ENCODE measurements around the gene AKAP9.
"Not testable (repeated sequence)": the region's sequence is repeated elsewhere in the genome, so short reads cannot be mapped to it uniquely, and the experiment has no call there.

Gene AKAP9

GRCh38 chr7:92064438-92065029, 123.9 kb downstream of the AKAP9 start:
- in situ Hi-C loops (cut with HindIII; ENCODE audit: low pct_unique_long_range_greater_than_20kb, low sequenced_read_pairs), result no loop called here
- DNase-seq (ENCODE audit: low read depth in 1 of 2, low spot score in 1 of 2), result no peak
- TF ChIP-seq JUND (IDR thresholded peaks at IDR 0.05; ENCODE audit: low read depth), result peak; percentile 59; the same call in 1 of the 2 replicates

- in situ Hi-C loops (cut with HindIII; ENCODE audit: low pct_unique_long_range_greater_than_20kb, low sequenced_read_pairs), result no loop called here
- DNase-seq (ENCODE audit: low read depth in 1 of 2, low spot score in 1 of 2), result no peak
- no peak for TF ChIP-seq JUND (IDR thresholded peaks at IDR 0.05; ENCODE audit: low read depth)
These were observed 130.4 kb downstream of the AKAP9 start for GRCh38 chr7:92071032-92071431.

GRCh38 chr7:92072121-92072520, 131.5 kb downstream of the AKAP9 start:
- in situ Hi-C loops (cut with HindIII; ENCODE audit: low pct_unique_long_range_greater_than_20kb, low sequenced_read_pairs), result no loop called here
- no peak for DNase-seq (ENCODE audit: low read depth in 1 of 2, low spot score in 1 of 2)
- TF ChIP-seq JUND (IDR thresholded peaks at IDR 0.05; ENCODE audit: low read depth), result no peak

- in situ Hi-C loops (cut with HindIII; ENCODE audit: low pct_unique_long_range_greater_than_20kb, low sequenced_read_pairs), result no loop called here
- TF ChIP-seq JUND (IDR thresholded peaks at IDR 0.05; ENCODE audit: low read depth), result no peak
- DNase-seq (ENCODE audit: low read depth in 1 of 2, low spot score in 1 of 2), result no peak
These were observed 132.0 kb downstream of the AKAP9 start for GRCh38 chr7:92072708-92073107.

GRCh38 chr7:92075455-92076158, 134.9 kb downstream of the AKAP9 start:
- in situ Hi-C loops (cut with HindIII; ENCODE audit: low pct_unique_long_range_greater_than_20kb, low sequenced_read_pairs), result no loop called here
- no peak for DNase-seq (ENCODE audit: low read depth in 1 of 2, low spot score in 1 of 2)

GRCh38 chr7:92076509-92076908, 135.8 kb downstream of the AKAP9 start:
- in situ Hi-C loops (cut with HindIII; ENCODE audit: low pct_unique_long_range_greater_than_20kb, low sequenced_read_pairs), result no loop called here
- peak; percentile 74 for TF ChIP-seq JUND (IDR thresholded peaks at IDR 0.05; ENCODE audit: low read depth)
- peak; percentile 17 to 63 for DNase-seq (ENCODE audit: low read depth in 1 of 2, low spot score in 1 of 2)

More at GRCh38 chr7:92075455-92076158, 134.9 kb downstream of the AKAP9 start:
- TF ChIP-seq JUND (IDR thresholded peaks at IDR 0.05; ENCODE audit: low read depth), result no peak

GRCh38 chr7:92083922-92084321, 143.3 kb downstream of the AKAP9 start:
- in situ Hi-C loops (cut with HindIII; ENCODE audit: low pct_unique_long_range_greater_than_20kb, low sequenced_read_pairs); DNase-seq (ENCODE audit: low read depth in 1 of 2, low spot score in 1 of 2): not testable (repeated sequence)

- TF ChIP-seq JUND (IDR thresholded peaks at IDR 0.05; ENCODE audit: low read depth), result no peak
- DNase-seq (ENCODE audit: low read depth in 1 of 2, low spot score in 1 of 2), result no peak
- in situ Hi-C loops (cut with HindIII; ENCODE audit: low pct_unique_long_range_greater_than_20kb, low sequenced_read_pairs), result no loop called here
These were observed 147.6 kb downstream of the AKAP9 start for GRCh38 chr7:92088266-92088665.

- TF ChIP-seq JUND (IDR thresholded peaks at IDR 0.05; ENCODE audit: low read depth), result no peak
- in situ Hi-C loops (cut with HindIII; ENCODE audit: low pct_unique_long_range_greater_than_20kb, low sequenced_read_pairs), result no loop called here
- no peak for DNase-seq (ENCODE audit: low read depth in 1 of 2, low spot score in 1 of 2)
These were observed 151.5 kb downstream of the AKAP9 start for GRCh38 chr7:92092210-92092609.

- TF ChIP-seq JUND (IDR thresholded peaks at IDR 0.05; ENCODE audit: low read depth), result no peak
- DNase-seq (ENCODE audit: low read depth in 1 of 2, low spot score in 1 of 2), result no peak
- in situ Hi-C loops (cut with HindIII; ENCODE audit: low pct_unique_long_range_greater_than_20kb, low sequenced_read_pairs), result no loop called here
These were observed 154.7 kb downstream of the AKAP9 start for GRCh38 chr7:92095380-92095779.

GRCh38 chr7:92100534-92100933, 159.9 kb downstream of the AKAP9 start:
- no peak for TF ChIP-seq JUND (IDR thresholded peaks at IDR 0.05; ENCODE audit: low read depth)
- DNase-seq (ENCODE audit: low read depth in 1 of 2, low spot score in 1 of 2), result no peak
- in situ Hi-C loops (cut with HindIII; ENCODE audit: low pct_unique_long_range_greater_than_20kb, low sequenced_read_pairs), result no loop called here

GRCh38 chr7:92102862-92103261, 162.2 kb downstream of the AKAP9 start:
- DNase-seq (ENCODE audit: low read depth in 1 of 2, low spot score in 1 of 2); in situ Hi-C loops (cut with HindIII; ENCODE audit: low pct_unique_long_range_greater_than_20kb, low sequenced_read_pairs): not testable (repeated sequence)

GRCh38 chr7:92108821-92109220, 168.2 kb downstream of the AKAP9 start:
- DNase-seq (ENCODE audit: low read depth in 1 of 2, low spot score in 1 of 2), result no peak
- TF ChIP-seq JUND (IDR thresholded peaks at IDR 0.05; ENCODE audit: low read depth), result no peak
- in situ Hi-C loops (cut with HindIII; ENCODE audit: low pct_unique_long_range_greater_than_20kb, low sequenced_read_pairs), result no loop called here

GRCh38 chr7:92110857-92111256, 170.2 kb downstream of the AKAP9 start:
- DNase-seq (ENCODE audit: low read depth in 1 of 2, low spot score in 1 of 2), result no peak
- TF ChIP-seq JUND (IDR thresholded peaks at IDR 0.05; ENCODE audit: low read depth), result no peak
- in situ Hi-C loops (cut with HindIII; ENCODE audit: low pct_unique_long_range_greater_than_20kb, low sequenced_read_pairs), result no loop called here

Measured in T47D (cell line).